Keratinocyte (primary cell): ENCODE measurements around the gene BIK. TPM values are rescaled to one million over a fixed set of nuclear protein-coding genes. Genes with fewer than 3 reads are reported as not detected.
A peak's percentile ranks its signal among the peaks of the same experiment; 100 is the strongest.

Source experiments
- DNase-seq: peaks from one replicate; pipeline ENCODE4 v3.0.0-alpha.2; 2011; ENCODE audit warnings: low read depth, missing footprints, low spot score
- FAIRE-seq: peaks from 2 replicates; lab custom pipeline; 2011; peaks lifted over from hg19 to GRCh38; lab: Jason Lieb, UNC
- H2AFZ ChIP-seq: 2 replicates; pipeline ENCODE4 v1.6.0; 2012; ENCODE audit warnings: low read length, control low read depth, inconsistent platforms; ENCODE audit not compliant: control insufficient read depth
- H3K27ac ChIP-seq: 2 replicates; pipeline ENCODE4 v1.5.1; 2011; ENCODE audit warnings: low read length; ENCODE audit not compliant: control insufficient read depth, insufficient read depth
- H3K27me3 ChIP-seq: 3 replicates; pipeline ENCODE4 v1.6.0; 2011; ENCODE audit warnings: low read length; ENCODE audit not compliant: control insufficient read depth, insufficient read depth; ENCODE audit errors: extremely low read depth
- H3K36me3 ChIP-seq, 2 experiments: 2 replicates in 1 of 2; 3 replicates in 1 of 2; pipeline ENCODE4 v1.5.1; 2011; ENCODE audit warnings: low read length in 2 of 2, mild to moderate bottlenecking in 1 of 2; ENCODE audit not compliant: control insufficient read depth in 2 of 2, insufficient read depth in 2 of 2; ENCODE audit errors: extremely low read depth in 1 of 2
- H3K4me1 ChIP-seq: 3 replicates; pipeline ENCODE4 v1.5.1; 2011; ENCODE audit warnings: low read length; ENCODE audit not compliant: control insufficient read depth, insufficient read depth; ENCODE audit errors: extremely low read depth
- H3K4me2 ChIP-seq: 3 replicates; pipeline ENCODE4 v1.6.0; 2011; ENCODE audit warnings: low read depth, low read length; ENCODE audit not compliant: control insufficient read depth, insufficient read depth; ENCODE audit errors: extremely low read depth
- H3K4me3 ChIP-seq, 3 experiments: fragments of 200-600 bp in 1 of 3; sonication (generic) in 1 of 3; 2 replicates in 2 of 3; 3 replicates in 1 of 3; pipeline ENCODE4 v1.5.1; 2011 to 2016; ENCODE audit warnings: low read length in 3 of 3, mild to moderate bottlenecking in 3 of 3, control low read depth in 2 of 3, inconsistent platforms in 1 of 3, low read depth in 1 of 3, mixed read lengths in 1 of 3, mixed run types in 1 of 3, moderate library complexity in 1 of 3; ENCODE audit not compliant: control insufficient read depth in 2 of 3, insufficient read depth in 2 of 3; ENCODE audit errors: extremely low read depth in 1 of 3
- H3K79me2 ChIP-seq: 2 replicates; pipeline ENCODE4 v1.6.0; 2012; ENCODE audit warnings: low read length; ENCODE audit not compliant: control insufficient read depth, insufficient read depth
- H3K9ac ChIP-seq: 3 replicates; pipeline ENCODE4 v1.6.0; 2011; ENCODE audit warnings: low read length; ENCODE audit not compliant: control insufficient read depth, insufficient read depth; ENCODE audit errors: extremely low read depth
- H3K9me1 ChIP-seq: 3 replicates; pipeline ENCODE4 v1.6.0; 2011; ENCODE audit warnings: low read length; ENCODE audit not compliant: control insufficient read depth, insufficient read depth; ENCODE audit errors: extremely low read depth
- H3K9me3 ChIP-seq: 2 replicates; pipeline ENCODE4 v1.5.1; 2012; ENCODE audit warnings: low read depth, low read length; ENCODE audit not compliant: control insufficient read depth
- H4K20me1 ChIP-seq: 3 replicates; pipeline ENCODE4 v1.6.0; 2011; ENCODE audit warnings: low read length; ENCODE audit not compliant: control insufficient read depth, insufficient read depth; ENCODE audit errors: extremely low read depth
- EZH2 ChIP-seq: IDR thresholded peaks from one replicate; pipeline ENCODE4 v1.6.1; 2012; ENCODE audit warnings: inconsistent platforms, mild to moderate bottlenecking, low read length, moderate library complexity
- dilution Hi-C: fragments of 300-500 bp; cut with MboI; formaldehyde crosslinking; loops from one replicate; pipeline ENCODE4 v1.7.0; 2020; ENCODE audit warnings: low sequenced_read_pairs; ENCODE audit not compliant: extremely low pct_ligation_motif_present
- polyA plus RNA-seq, 5 experiments: library from polyadenylated mRNA; depleted of rRNA in 3 of 5; stranded (reverse) in 3 of 5; stranded (forward) in 1 of 5; unstranded in 1 of 5; fragments of >200 nt; gene quantifications; 1 replicate in 1 of 5; 2 replicates in 3 of 5; 3 replicates in 1 of 5; pipeline versions ENCODE4 v1.2.1 to v1.2.3, GENCODE V29; 2011 to 2012; ENCODE audit warnings: missing spikeins in 2 of 5, low read depth in 1 of 5, low replicate concordance in 1 of 5
- TF ChIP-seq, protein P1 (sequence below), 3 experiments: IDR thresholded peaks in 1 of 3; conservative IDR thresholded peaks in 1 of 3; optimal IDR thresholded peaks in 1 of 3; 2 replicates in 2 of 3; 3 replicates in 1 of 3; pipeline versions ENCODE3 to v1.5.1; 2011; ENCODE audit warnings: low read length in 3 of 3, mild to moderate bottlenecking in 3 of 3, moderate library complexity in 2 of 3, control low read depth in 1 of 3, inconsistent platforms in 1 of 3; ENCODE audit not compliant: insufficient read depth in 2 of 3; ENCODE audit errors: extremely low read depth in 1 of 3

Gene BIK
- polyA plus RNA-seq, 1 donor (not counting 4 experiments of a cell fraction or from before 2014, with no cell fraction given): 4.4 TPM

DNA sequence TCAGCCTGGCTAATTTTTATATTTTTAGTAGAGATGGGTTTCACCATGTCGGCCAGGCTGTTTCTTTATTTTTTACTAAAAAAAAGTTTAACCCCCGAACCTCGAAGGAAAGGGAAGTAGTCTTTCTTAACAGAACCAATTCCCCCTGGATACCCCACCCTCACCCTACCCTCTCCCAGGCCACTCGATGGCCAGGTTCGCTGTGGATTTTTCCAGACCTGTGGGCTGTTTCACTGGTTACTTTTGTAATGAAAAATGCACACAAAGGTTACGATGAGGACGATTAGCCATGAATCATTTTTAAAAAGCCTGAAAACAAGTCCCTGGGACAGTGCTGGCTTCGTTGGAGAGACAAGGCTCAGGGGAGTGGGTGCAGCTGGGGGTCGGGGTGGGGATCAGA, 43.3 kb downstream of the BIK start:
- DNase-seq (no peak), FAIRE-seq (no peak)
- H3K4me2 ChIP-seq: no peak overlapping the region
- no peak overlapping the region for H3K4me3 ChIP-seq
- no peaks in the 10 kb centered on the region for H3K27me3 ChIP-seq
- TF ChIP-seq EZH2: no peak
- TF ChIP-seq, protein P1, sequence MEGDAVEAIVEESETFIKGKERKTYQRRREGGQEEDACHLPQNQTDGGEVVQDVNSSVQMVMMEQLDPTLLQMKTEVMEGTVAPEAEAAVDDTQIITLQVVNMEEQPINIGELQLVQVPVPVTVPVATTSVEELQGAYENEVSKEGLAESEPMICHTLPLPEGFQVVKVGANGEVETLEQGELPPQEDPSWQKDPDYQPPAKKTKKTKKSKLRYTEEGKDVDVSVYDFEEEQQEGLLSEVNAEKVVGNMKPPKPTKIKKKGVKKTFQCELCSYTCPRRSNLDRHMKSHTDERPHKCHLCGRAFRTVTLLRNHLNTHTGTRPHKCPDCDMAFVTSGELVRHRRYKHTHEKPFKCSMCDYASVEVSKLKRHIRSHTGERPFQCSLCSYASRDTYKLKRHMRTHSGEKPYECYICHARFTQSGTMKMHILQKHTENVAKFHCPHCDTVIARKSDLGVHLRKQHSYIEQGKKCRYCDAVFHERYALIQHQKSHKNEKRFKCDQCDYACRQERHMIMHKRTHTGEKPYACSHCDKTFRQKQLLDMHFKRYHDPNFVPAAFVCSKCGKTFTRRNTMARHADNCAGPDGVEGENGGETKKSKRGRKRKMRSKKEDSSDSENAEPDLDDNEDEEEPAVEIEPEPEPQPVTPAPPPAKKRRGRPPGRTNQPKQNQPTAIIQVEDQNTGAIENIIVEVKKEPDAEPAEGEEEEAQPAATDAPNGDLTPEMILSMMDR (optimal IDR thresholded peaks at IDR 0.05 in 1 of 3, IDR thresholded peaks at IDR 0.05 in 1 of 3, conservative IDR thresholded peaks at IDR 0.05 in 1 of 3; ENCODE audit: extremely low read depth in 1 of 3, insufficient read depth in 2 of 3, low read length in 3 of 3): no peak
- no peak overlapping the region for H3K27ac ChIP-seq
- dilution Hi-C loops: no loop called here
- H4K20me1 ChIP-seq: peaks cover 27% of the 10 kb centered on the region
- H3K9me1 ChIP-seq: peaks cover 6% of the 10 kb centered on the region
- no peak overlapping the region for H2AFZ ChIP-seq
- H3K79me2 ChIP-seq: peaks cover 71% of the 10 kb centered on the region
- H3K9ac ChIP-seq: no peak overlapping the region
- H3K9me3 ChIP-seq: no peaks in the 10 kb centered on the region
- H3K36me3 ChIP-seq: peaks cover 12 to 20% of the 10 kb centered on the region in 2 experiments
- H3K4me1 ChIP-seq: peaks cover 16% of the 10 kb centered on the region

DNA sequence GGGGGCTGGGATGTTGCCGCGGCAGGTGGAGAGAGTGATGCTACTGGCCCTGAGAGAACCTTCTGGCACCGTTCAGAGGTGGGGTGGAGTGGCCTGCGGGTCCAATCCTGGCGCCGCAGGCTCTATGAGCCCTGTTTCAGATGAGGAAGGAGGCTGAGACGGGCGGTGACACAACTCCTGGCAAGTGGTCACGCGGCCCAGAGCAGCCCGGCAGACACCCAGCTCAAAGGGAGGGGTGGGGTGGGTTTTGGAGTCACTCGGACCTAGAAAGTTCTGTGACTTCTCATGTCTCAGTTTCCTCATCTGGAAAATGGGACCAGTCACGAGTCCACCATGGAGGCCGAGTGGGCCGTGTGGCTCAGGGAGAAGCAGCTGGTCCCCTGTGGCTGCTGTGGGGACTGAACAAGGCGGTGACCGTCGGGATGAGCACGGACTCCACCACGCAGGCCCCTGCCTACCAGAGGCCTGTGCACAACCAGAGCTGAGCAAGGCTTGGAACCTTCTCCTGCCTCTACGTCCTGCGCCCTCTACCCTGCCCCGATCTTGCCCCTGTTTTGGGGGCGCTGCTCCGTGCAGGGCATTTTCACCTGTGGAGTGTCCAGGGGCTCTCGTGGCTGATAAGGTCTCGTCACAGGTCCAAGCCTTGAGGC, 44.5 kb downstream of the BIK start:
- Histone ChIP-seq H4K20me1 (peaks cover 29% of the 10 kb centered on the region), H3K9ac (no peak overlapping the region), H3K4me3 (peak overlapping the region in 1 of 3 experiments; percentile 26), H3K4me1 (peaks cover 16% of the 10 kb centered on the region), H3K36me3 (peaks cover 12 to 23% of the 10 kb centered on the region in 2 experiments), H3K27me3 (no peaks in the 10 kb centered on the region), H3K4me2 (peak overlapping the region; percentile 37), H3K9me3 (no peaks in the 10 kb centered on the region), H3K9me1 (peaks cover 8% of the 10 kb centered on the region), H2AFZ (no peak overlapping the region), H3K79me2 (peaks cover 72% of the 10 kb centered on the region), H3K27ac (no peak overlapping the region)
- TF ChIP-seq EZH2: no peak
- TF ChIP-seq, protein P1 (optimal IDR thresholded peaks at IDR 0.05 in 1 of 3, IDR thresholded peaks at IDR 0.05 in 1 of 3, conservative IDR thresholded peaks at IDR 0.05 in 1 of 3; ENCODE audit: extremely low read depth in 1 of 3, insufficient read depth in 2 of 3, low read length in 3 of 3): no peak
- FAIRE-seq (no peak), DNase-seq (no peak)
- dilution Hi-C loops: no loop called here
